GM19035 (cell line): ENCODE results near the gene SF3B2.
A peak's percentile ranks its signal among the peaks of the same experiment; 100 is the strongest.
"Not testable (repeated sequence)": the region's sequence is repeated elsewhere in the genome, so short reads cannot be mapped to it uniquely, and the experiment has no call there.

ENCODE experiments used
- ATAC-seq: cut with Tn5 transposase; IDR thresholded peaks from one replicate; pipeline ENCODE4 v1.9.1; 2021; ENCODE audit not compliant: unreplicated experiment

Gene SF3B2

DNA sequence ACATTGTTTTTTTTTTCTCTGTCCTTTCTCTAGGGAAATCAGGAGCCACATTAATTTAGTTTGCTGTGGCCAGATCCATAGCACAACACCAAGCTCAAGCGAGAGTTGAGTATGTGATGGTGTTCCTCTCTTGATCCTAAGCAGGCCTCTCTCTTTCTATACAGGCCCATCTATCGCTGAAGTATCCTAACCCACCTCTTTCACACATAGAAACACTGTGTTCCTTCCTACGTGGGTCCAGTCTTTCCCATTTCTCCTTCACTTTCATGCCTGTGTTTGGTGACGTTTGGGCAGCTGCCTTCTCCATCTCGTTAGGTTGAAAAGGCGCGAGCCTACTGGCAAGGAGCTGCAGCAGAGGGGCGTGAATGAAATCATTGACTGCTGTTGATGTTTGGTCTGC is 20.4 kb downstream of the SF3B2 start:
- no peak for ATAC-seq

DNA sequence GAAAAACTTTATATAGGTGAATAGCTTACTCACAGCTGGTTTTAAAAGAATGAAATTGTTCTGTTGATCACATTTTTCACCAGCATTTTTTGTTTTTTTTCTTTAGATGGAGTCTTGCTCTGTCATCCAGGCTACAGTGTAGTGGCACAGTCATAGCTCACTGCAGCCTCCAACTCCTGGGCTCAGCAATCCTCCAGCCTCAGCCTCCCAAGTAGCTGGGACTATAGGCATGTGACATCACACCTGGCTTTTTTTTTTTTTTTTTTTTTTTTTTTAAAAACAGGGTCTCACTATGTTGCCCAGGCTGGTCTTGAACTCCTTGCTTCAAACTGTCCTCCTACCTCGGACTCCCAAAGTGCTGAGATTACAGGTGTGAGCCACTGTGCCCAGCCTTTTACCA is 21.5 kb downstream of the SF3B2 start:
- ATAC-seq, result no peak

DNA sequence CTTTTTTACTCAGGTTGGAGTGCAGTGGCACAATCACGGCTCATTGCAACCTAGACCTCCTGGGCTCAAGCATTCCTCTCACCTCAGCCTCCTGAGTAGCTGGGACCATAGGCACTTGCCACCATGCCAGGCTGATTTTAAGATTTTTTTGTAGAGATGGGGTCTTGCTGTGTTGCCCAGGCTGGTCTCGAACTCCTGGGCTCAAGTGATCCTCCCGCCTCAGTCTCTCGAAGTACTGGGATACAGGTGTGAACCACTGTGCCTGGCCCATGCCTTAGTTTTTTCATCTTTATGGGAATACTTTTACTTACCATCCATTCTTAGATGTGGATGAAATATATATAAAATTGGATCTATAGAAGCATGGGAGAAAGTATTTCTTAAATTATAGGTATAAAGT is 23.1 kb downstream of the SF3B2 start:
- no peak for ATAC-seq

GRCh38 chr11:66076561-66076960 is 24.4 kb downstream of the SF3B2 start:
- no peak for ATAC-seq

DNA sequence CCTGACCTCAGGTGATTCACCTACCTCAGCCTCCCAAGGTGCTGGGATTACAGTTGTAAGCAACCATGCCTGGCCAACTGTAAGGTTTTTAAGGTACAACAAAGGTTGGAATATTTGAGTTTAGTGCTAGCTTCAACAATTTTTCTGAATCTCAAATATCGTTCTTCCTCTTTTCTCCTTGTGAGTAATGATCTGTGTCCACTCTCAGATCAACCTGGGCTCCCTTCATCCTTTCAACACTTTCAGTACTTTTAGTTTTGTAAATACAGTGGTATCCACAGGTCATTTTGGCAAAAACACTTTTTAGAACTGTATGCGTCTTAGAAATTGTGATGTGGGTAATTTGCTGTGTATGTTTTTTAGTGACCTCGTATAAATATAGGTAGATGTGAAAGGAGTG is 25.8 kb downstream of the SF3B2 start:
- no peak for ATAC-seq

DNA sequence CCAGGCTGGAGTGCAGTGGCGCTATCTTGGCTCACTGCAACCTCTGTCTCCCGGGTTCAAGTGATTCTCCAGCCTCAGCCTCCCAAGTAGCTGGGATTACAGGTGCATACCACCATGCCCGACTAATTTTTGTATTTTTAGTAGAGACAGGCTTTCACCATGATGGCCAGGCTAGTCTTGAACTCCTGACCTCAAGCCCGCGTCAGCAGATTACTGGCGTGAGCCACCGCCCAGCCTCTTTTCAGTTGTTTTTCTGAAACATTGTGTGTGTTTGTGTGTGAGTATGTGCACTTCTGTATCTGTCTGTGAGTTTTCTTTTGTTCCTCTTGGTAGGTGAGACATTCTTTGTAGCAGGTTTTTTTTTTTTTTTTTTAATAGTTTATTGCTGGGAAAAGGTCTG is 26.8 kb downstream of the SF3B2 start:
- ATAC-seq, result not testable (repeated sequence)

GRCh38 chr11:66080055-66080817 is 28.1 kb downstream of the SF3B2 start:
- no peak for ATAC-seq

DNA sequence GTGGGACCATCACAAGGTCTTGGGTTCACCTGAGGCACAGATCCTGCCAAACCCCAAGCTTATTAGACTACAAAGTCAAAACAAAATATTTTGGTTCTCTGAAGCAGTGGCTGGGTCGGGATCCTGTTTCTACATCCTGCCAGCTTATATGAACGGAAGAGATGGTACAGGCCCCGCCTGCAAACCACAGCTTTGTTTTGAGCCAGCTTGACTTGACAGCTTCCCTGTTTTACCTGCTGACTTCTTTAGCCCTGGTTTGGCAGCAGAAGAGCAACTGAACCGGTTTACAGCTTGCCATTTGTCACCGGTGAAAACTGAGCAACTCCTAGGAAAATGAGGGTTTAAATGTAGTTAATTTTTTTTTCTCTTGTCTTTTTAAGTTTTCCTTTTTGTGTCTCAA is 29.3 kb downstream of the SF3B2 start:
- ATAC-seq, result peak; percentile 77

DNA sequence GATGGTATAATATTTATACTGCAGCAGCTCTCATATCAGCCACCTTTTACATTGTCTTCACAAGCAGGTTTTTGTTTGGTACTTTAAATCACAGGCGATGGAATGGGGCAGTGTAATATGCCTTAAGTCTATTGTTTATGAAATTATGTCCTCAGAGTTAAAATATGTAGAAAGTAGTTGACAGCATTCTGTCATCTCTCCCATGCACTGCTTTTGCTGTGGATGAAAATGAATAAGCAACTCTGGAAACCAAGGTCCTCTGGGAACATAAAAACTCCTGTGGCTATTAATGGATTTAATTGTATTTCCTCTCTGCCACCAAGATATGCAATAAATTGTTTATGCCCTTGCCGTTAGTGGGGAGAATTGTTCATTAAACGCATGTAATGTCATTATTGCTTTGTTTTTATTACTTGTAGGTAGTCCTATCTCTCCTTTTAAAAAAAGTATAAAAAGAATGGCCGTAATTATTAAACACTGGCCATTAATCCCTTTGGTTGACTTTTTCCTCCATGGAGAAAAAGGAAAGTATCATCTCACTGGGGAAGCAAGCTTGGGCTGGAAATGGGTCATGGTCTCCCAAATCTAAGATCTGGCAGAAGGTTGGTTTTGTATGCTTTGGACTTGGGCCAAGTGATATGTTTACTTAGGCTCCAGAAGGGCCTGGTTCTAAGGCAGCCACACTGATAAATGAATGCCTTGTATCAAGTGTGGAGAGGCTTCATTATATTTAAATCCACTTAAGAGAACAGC is 31.0 kb downstream of the SF3B2 start:
- no peak for ATAC-seq

DNA sequence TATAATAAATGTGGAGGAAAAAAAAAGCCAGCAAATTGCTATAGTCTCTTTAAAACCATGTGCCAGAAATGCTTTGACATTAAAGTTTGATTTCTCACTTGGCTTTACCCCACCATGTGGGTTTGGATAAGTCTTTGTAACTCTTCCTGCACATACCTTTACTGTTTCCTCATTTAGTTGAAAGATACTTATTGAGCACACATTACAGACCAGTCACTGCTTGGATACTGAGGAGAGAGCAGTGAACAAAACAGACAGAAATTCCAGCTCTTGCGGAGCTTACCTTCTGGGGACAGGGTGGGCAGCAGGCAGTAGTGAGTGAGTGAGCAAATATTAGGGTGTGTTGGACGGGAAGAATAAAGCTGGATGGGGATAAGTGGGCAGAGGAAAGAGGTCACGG is 31.6 kb downstream of the SF3B2 start:
- ATAC-seq, result no peak

DNA sequence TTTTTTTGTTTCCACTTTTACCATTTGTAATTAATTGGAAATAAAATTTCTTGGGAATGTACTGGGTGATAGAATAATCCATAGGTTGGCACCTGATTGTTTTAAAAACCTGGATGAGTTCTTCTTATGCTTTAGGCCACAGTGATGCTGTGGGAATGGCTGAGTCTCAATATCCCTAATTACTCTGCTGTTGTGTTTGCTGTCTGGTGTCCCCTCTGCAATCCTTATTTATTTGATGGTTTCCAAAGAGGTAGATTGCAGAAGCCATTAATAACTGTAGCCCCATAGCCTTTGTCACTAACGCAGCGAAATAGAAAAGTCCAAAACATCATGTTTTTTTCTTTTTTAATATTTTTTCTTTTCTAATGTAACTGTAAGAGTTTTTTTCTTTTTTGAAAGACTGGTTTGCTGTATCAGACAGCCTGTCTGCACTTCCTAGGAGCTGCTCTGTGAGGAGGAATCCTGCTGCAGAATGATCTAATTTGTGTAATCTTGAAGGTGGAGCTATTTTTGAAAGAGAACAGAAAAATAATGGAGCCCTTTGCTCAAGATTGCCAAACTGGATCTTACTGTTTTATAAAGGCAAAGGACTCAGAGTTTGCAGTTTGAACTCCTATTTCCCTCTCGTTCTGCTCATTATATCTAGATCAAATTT is 32.8 kb downstream of the SF3B2 start:
- ATAC-seq, result no peak

DNA sequence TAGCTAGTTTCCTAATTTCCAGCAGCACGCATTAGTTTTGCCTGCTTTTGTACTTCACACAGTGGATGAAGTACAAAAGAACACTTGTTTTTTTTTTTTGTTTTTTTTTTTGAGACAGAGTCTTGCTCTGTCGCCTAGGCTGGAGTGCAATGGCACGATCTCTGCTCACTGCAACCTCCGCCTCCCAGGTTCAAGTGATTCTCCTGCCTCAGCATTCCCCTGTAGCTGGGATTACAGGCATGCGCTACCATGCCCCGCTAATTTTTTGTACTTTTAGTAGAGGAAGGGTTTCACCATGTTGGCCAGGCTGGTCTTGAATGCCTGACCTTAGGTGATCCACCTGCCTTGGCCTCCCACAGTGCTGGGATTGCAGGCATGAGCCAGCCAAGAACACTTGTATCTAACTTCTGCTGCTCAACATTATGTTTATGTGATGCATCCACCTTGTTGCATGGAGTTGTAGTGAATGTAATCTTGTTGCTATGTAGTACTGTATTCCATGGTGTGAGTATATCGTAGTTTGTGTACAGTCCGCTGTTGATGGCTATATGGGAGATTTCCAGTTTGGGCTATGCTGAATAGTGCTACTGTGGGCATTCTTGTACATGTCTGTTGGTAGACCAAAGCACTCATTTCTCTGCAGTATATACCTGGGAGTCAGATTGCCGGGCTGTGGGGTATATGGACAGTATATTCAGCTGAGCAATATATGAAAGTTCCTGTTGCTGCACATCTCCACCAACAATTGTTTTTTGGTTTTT is 35.2 kb downstream of the SF3B2 start:
- ATAC-seq, result no peak

DNA sequence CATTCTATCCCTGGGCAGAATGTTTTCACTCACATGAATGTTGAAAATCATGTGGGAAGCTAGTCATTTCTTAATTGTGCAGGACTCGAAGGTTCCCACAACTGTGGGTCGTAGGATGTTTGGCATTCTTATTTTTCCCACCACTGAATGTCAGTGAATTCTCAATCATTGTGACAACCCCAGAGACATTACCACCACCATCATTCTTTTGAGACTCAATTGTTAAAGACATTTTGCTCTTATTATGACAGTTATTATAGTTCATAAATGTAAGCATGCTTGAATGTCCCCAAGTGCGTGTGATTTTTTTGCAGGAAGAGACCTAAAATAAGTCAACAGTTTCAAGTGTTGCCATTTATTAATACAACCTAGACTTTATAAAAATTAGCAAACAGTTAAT is 36.9 kb downstream of the SF3B2 start:
- ATAC-seq, result no peak

GRCh38 chr11:66090288-66090687 is 38.1 kb downstream of the SF3B2 start:
- no peak for ATAC-seq

- ATAC-seq, result not testable (repeated sequence)
Measured at GRCh38 chr11:66092125-66092524, 40.0 kb downstream of the SF3B2 start.

DNA sequence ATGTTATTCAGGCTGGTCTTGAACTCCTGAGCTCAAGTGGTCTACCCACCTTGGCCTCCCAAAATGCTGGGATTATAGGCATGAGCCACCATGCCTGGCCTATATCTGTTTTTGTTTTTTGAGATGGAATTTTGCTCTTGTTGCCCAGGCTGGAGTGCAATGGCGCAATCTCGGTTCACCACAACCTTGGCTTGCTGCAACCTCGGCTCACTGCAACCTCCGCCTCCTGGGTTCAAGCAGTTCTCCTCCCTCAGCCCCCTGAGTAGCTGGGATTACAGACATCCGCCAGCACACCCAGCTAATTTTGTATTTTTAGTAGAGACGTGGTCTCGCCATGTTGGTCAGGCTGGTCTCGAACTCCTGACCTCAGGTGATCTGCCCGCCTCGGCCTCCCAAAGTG is 47.6 kb downstream of the SF3B2 start:
- ATAC-seq, result not testable (repeated sequence)

DNA sequence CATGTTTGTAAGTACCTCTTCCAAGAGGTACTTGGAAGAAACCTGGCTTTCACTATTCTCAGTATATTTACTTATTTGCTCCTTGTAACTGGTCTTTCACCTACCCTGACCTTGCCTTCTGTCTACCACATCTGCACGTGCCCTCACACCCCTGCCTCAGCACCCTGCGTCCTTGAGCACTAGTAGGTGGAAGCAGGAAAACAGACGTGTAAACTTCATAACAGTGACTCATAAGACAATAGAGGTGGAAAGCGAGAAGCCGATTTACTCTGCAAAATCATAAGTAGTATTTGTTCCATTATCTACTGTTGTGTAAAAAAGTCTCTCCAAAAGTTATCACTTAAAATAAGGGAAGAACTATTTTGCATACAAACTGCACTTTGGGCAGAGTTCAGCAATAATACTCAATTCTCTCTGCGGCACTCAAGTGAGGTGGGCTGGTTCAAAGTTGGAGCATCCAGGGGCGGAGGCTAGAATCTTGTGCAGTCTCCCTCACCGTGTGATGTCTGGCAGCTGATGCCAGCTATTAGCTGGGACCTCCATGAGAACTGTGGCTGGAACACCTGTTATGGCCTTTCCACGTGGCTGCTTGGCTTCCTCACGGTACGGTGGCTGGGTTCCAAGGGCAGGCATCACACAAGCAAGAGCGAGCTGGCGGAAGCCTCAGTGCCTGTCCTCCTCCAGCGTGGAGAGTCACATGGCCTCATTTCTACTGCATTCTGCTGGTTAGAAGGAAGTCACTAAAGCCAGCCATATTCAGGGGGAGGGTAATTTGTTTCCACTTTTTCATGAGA is 48.3 kb downstream of the SF3B2 start:
- no peak for ATAC-seq

GRCh38 chr11:66101066-66101464 is 48.9 kb downstream of the SF3B2 start:
- ATAC-seq, result no peak

GRCh38 chr11:66104057-66104638 is 52.0 kb downstream of the SF3B2 start:
- ATAC-seq, result no peak
